ENCODE measurements around the gene MREG.
"Not testable (repeated sequence)": the region's sequence is repeated elsewhere in the genome, so short reads cannot be mapped to it uniquely, and the experiment has no call there.

The MREG gene

DNA sequence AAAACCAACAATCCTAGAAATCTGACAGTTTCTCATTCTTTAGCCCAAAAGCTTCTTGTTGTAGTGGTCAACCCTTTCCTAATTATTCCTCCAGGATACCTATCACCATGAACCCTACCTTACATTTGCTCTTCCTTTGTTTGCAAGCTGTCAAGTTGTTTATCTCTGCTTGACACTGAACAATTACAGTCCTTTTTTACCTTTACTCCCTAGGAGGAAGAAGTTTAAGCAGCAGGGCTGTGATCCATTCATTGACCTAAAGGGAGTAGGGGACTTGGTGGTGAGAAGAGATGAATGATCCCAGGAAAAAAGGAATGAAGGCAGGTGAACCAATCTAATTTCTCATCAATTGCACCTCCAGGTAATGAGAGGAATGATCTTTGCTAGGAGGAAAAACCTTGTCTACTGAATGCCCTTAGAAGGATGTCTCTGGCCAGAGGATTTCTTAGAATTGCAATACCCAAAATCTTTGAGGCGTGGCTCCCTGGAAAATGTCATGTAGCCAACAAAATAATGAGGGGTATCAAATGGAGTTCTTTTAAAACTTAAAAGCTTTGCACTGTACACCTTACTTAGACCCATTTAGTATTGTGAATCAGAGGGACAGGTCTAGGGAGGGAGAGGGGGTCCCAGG, 47.7 kb downstream of the MREG start:
- DNase-seq (ENCODE audit: extremely low read depth in 1 of 2, low read depth in 1 of 2): no peak

DNA sequence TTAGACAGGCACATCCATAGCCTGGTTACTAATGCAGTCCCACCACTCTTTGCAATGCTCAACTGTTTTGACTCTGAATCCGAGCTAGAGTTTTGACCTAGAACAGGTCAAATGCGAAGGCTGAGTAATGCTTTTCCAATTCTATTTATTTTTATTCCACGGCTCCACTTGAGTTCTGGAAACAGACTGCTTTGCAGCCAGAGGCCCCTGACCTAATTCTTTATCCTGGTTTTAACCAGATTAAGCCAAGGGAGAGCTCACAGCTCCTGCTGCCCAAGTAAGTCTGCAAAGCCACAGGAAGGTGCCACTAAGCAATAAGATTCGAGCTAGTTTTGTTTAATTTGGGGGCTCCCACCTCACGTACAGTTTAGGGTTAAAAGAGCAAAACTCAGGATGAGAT, 51.4 kb downstream of the MREG start:
- no peak for DNase-seq (ENCODE audit: extremely low read depth in 1 of 2, low read depth in 1 of 2)

DNA sequence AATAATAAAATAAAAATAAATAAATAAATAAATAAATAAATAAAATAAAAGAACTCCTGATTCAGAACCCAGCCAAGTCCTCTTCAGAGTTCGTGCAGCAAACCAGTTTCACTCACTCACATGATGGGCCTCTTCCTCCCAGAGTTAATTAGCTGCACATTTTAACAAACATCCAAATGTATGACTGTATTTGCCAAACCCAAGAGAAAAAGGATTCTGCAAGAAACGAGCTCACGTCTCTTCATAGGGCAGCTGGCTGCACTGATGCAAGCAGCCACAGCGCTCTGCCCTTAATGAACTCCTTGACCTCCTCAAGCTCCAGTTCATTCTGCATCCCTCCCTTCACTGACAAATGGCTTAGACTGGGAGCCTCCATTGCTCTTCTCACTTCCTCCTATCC, 55.1 kb downstream of the MREG start:
- no peak for DNase-seq (ENCODE audit: extremely low read depth in 1 of 2, low read depth in 1 of 2)

DNA sequence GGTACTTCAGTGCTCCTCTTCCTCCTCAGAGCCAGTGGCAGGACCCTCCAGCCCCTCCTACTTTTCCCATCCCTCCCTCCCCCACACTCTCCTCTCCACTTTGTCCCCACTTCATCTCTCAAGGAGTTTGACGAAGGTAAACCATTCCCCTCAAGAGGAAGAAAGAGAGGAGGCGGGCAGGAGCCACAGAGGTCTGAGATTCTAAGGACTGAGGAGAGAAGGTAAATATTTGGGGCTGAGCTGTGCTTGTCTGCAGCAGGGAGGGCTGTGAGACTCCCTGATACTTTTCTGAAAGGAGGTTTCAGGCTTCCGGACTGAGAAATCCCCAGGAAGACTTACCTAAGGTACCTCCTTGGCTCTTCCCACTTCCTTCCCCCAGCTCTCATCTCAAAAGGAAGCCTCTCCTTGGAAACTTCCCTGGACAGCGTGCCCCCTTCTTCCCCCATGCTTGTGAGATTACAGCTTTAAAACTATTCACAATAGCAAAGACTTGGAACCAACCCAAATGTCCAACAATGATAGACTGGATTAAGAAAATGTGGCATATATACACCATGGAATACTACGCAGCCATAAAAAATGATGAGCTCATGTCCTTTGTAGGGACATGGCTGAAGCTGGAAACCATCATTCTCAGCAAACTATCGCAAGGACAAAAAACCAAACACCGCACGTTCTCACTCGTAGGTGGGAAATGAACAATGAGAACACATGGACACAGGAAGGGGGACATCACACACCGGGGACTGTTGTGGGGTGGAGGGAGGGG, 55.8 kb downstream of the MREG start:
- not testable (repeated sequence) for DNase-seq (ENCODE audit: extremely low read depth in 1 of 2, low read depth in 1 of 2)

DNA sequence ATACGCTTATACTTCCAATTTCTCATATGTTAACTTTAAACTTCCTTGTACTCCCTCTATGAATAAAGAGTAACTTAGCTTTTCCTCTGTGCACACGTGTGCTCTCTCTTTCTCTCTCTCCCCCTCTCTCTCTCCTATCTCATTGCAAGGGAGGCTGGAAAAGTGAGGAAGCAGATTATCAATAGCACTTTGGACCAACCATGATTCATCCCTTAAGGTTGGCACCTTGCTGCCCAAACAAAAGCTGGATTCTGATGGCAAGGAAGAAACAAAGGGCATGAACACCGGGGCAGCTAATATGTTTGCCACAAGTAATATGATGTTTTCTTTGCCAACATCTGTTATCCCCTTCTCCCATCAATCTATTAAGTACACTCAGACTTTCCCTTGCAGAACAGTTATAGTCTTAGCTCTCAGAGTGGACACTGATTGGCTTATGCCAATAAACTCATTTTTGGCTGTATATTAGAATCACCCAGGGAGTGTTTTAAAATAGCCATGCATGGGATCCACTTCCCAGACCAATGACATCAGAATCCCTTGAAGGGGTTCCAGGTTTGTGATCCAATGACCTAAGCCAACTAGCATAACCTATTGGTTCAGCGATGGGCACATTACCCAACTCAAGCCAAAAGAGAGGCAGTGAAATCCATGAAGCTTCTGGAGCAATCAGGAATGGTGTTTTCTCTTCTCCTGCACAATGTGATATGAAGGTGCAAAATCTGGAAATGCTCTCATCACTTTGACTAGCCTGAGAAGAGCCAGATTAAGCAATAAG, 60.3 kb downstream of the MREG start:
- DNase-seq (ENCODE audit: extremely low read depth in 1 of 2, low read depth in 1 of 2): no peak

DNA sequence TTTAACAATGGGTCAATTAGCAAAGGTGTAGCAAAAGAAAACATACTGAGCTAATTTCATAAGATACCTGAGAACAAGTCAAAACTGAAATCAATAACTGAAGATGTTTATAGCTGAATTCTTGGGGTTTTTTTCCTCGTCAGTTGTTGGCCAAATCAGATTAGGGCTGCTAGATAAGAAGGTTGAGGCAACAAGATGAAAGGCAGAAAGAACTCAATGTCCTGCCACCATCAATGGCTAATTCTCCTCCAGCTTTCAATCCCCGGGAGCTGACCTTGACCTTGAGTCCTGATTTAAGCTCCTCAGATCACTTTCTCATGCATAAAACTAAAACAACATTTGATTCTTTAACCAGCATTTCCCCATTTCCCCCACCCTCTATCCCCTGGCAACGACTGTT, 61.8 kb downstream of the MREG start:
- DNase-seq (ENCODE audit: extremely low read depth in 1 of 2, low read depth in 1 of 2): no peak

DNA sequence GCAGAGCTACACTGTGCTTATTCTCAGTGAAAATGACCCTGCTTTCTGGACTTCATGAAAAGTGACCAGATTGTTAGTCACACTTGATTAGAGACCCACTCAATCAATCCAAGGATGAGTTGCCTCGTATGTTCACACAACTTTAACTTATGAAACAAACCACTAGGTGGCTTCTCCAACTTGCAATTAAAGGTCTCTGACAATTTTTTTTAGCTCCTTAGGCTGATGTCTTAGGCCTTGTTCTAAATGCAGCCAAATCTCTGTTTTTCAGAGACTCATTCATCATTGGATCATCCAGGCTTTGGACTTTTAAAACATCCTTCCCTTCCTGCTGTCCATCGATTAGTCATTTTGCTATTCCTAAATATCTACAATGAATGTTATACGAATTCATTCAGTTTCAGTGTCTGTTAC, 63.4 kb downstream of the MREG start:
- DNase-seq (ENCODE audit: extremely low read depth in 1 of 2, low read depth in 1 of 2): no peak

DNA sequence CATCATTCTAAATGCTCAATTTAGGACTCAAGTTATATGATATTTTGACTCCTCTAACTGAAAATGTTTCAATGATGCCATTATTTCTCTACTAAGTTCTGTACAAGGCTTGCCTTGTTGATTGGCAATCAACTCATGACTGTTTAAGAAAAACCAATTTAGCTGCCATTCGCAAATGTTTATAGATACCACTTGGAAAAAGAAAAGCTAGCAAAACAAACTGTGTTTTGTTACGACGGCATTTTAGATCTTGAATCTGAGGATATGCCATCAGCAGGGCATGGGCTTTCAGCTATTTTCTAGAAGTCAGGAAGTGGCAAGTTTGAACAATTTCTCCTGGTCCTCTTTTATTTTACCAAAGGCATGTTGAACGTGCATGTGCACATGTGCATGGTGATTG, 65.3 kb downstream of the MREG start:
- no peak for DNase-seq (ENCODE audit: extremely low read depth in 1 of 2, low read depth in 1 of 2)

DNA sequence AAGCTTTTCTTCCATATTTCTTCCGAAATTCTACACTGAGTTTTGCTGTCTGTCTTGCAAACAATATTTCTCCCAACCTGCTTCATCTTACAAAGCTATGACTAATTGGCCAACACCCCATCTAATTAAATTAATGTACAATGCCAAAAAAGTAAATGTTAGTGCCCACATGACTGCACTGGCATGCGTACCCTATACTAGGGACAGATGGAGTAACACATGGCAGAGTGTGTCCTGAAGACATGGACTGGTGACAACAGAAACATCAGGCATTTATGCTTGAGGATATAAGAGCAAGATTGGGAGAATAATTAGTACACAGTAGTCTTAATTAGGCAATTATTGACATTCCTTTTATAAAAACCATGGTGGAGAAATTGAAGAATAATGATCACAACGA, 66.8 kb downstream of the MREG start:
- no peak for DNase-seq (ENCODE audit: extremely low read depth in 1 of 2, low read depth in 1 of 2)

DNA sequence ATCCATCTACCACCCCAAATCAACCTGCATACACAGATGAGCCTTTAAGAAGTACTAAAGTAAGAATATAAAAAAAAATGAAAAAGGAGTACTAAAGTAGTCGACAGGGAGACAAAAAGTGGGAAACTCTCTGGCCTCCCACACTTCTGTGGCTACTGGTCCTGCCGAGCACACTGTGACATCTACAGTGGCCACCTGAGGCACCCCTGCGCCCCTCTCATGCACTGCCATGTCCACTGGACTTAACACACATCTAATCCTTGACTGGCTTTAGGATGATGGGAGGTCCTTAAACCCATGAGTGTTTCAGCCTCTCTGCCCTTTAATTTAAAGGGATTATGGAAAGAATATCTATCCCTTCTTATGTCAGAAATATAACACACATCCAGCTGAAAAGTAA, 71.2 kb downstream of the MREG start:
- DNase-seq (ENCODE audit: extremely low read depth in 1 of 2, low read depth in 1 of 2): no peak

DNA sequence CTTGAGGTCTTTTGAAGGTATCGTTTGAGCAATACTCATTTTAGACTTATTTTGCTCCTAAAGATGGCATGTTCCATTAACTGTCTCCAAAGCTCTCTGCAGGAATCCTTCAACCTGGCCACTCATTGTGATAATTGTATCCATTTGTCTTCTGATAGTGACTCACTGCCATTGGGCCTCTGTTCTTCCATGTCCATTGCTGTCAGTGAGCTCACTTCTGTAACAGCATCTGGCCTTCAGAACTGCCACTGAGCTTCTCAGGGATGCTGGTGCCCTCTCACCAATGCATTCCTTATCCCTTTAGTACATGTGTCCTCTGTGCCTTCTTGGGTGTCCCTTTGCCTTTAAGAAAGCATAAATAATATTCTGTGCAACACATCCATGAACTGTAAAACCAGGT, 71.6 kb downstream of the MREG start:
- DNase-seq (ENCODE audit: extremely low read depth in 1 of 2, low read depth in 1 of 2): no peak

DNA sequence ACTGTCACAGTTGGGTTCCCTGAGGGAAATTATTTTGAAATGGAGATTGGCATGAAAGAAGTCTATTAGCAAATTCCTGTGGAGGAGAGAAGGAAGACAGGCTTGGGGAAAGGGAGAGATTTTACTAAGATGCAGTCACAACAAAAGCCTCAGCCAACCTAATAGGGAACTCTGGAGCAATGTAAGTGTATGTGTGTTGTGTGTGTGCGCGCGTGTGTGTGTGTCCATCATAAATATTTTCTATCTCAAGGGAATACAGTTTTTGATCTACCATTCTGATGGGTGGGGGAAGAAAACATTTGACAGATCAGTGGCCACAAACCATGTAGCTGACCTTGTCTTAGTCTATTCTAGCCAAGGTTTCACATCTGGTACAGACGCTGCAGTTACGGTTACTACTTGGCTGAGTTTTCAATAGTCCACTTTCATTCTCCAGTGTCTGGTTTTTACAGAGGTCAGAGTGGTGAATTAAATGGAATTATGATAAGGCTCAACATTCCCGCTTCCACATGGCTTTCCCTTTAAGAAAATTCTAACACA, 72.6 kb downstream of the MREG start:
- no peak for DNase-seq (ENCODE audit: extremely low read depth in 1 of 2, low read depth in 1 of 2)

DNA sequence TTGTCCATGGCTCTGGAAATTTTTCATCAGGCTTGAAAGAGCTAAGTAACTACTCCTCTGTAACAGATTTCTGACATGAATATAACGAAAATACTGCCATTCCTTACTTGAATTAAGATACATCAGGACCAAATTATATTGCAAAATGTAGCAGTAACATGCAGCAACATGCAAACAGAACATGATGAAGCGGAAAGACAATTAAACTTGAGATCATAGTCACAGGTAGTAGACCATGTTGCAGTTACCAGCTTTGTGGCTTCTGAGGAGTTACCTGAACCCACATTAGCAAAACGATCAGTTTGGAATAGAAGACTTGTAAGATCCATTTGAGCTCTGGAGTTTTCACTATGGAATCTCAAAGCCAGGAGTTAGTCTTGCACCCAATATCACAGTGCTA, 76.2 kb downstream of the MREG start:
- DNase-seq (ENCODE audit: extremely low read depth in 1 of 2, low read depth in 1 of 2): no peak

DNA sequence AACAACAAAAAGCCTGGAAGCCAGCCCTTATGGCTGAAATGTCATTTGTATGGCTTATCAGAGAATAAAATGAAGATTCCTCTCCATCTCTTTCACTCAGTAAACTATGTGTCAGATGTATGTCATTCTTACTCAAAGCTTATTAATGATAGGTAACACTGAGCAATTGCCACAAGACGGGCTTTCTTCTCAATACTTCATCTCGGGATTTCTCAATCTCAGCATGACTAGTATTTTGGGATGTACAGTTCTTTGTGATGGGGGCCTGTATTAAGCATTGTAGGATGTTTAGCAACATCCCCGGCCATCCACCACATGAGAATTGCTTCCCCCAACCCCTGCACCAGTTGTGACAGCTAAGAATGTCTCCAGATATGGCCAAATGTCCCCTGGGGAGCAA, 80.2 kb downstream of the MREG start:
- no peak for DNase-seq (ENCODE audit: extremely low read depth in 1 of 2, low read depth in 1 of 2)

DNA sequence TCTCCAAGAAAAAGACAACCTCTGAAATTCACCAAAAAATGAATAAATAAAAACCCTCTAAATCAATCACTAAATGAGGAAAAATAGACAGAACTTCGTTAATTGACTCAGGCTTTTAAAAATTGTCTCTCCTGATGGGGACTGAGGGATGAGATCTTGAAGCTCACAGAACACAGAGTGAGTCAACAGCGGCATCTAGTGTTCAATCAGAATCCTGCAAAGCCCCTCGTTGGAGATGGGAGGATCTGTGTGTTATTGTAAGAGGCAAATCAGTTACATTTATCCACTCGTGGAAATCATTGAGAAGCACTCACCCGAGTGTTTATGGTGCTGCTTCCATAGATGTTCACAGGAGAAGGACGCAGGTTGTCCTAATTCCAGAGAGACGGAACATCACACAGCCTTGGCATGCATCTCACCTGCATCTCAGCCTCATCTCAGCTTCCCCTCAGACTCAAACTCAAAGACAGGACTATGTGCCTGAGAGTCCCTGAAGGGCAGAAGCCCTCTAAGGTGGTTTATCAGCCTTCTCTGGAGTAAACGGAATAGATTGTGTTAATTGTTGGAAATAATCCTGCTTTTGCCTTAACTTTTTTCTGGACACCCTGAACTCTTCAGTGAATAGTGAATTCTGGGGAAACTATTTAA, 82.0 kb downstream of the MREG start:
- peak; percentile 2 to 7 for DNase-seq (ENCODE audit: extremely low read depth in 1 of 2, low read depth in 1 of 2)

DNA sequence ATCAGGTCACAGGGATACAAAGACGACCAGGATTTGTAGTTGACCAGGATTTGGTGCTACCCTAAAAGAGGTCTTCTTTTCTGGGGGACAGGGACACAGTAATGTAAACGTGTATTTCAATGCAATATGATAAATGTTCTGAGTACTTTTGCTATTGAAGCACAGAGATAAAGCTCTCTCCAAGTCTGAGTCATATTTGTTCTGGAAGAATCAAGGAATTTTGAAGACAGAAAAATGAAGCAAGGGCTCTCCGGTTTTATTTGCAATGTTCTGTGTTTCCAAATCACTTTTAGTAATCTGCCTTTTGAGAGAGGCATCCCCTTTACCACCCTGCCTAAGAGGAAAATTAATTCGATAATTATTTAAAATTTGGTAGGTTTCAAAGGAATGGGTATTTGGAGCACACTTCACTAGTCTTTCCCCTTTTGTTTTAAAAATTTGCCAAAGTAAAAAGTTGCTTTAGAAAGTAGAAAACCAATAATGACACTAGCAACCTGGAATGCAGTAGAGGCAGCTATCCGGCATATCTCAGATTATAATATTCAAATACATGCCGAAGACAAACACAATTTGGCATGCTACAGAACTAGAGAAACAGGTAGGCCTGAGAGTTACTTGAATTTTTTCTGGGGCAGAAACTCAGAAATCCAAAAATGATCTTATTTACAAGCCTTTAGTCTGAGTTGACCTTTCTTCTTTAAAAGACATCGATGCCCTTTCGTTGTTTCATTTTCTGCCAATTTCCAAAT, 82.7 kb downstream of the MREG start:
- DNase-seq (ENCODE audit: extremely low read depth in 1 of 2, low read depth in 1 of 2): no peak

DNA sequence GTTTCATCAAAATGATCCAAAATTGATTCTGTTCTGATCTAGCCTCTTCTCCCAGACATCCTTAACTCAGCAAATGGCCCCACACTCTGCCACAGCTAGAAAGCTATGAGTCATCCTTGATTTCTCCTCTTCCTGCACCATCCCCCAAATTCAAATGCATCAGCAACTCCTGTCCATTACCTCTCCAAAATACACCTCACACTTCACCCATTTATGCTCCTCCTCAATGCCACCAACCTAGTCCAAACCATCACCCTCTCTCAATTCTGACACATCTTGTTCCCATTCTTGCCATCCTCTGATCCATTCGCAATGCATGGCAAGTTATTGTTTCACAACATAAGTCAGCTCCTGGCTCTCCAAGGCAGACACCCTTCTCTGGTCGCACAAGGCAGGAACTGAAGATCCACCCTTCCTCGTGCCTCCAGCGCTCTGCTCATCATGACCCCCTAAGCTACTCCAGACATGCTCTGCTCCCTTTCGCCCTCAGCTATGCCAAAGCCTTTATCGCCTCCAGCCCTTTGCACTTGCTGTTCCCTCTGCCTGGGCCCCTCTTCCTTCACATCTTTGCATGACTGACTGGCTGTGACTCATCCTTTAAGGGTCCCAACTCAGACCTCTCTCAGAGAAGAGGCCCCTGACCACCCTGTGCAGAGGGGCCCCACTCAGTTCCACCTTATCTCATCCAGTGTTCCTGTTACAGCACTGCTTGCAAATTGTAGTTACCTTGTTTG, 83.6 kb downstream of the MREG start:
- DNase-seq (ENCODE audit: extremely low read depth in 1 of 2, low read depth in 1 of 2): no peak

DNA sequence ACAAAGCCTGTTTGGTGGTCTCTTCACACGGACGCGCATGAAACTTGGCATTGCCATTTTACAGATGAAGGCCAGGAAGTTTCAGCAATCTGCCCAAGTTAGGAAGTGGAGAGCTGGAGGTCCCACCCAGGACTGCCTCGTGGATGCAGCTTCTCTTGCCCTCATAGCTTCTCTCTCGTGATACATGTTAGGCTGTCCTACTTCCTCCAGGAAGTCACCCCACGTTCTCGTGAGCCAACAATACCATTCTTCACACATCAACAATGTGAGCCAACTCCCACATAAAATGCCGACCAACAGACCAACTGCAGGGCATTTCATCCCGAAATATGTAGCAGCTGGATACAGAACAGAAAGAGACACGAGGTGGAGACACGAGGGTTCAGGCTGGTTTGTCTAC, 85.3 kb downstream of the MREG start:
- no peak for DNase-seq (ENCODE audit: extremely low read depth in 1 of 2, low read depth in 1 of 2)

DNA sequence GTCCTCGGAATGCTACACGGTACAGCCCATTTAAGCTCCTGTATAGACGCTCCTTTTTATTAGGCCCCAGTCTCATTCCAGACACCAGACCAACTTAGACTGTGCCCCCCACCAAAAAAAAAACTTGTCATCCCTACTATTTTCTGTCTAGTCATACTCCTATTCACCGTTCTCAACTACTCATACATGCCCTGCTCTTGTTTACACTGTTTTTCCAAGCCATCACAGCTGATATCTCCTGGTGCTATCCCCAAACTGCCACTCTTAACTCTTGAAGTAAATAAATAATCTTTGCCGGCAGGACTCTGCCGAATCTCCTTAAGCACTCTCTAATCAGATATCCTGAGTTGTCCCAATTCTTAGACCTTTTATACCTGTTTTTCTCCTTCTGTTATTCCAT, 86.4 kb downstream of the MREG start:
- DNase-seq (ENCODE audit: extremely low read depth in 1 of 2, low read depth in 1 of 2): not testable (repeated sequence)

DNA sequence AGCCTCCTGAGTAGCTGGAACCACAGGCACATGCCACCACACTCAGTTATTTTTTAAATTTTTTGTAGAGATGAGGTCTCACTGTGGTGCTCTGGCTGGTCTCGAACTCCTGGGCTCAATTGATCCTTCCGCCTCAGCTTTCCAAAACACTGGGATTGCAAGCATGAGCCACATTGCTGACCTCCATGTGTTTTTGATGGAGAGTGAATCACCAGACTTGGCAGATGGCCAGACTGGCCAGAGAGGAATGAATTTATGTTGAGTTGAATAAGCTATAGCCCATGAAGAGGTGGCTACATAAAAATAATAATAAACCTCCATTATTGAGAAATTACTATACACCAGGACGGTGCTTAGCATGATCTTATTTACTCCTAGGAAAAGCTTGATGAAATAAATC, 91.5 kb downstream of the MREG start:
- DNase-seq (ENCODE audit: extremely low read depth in 1 of 2, low read depth in 1 of 2): no peak

Data from activated CD8-positive, alpha-beta memory T cell treated with anti-CD3 and anti-CD28 coated beads for 1 hour (primary cell).